ENCODE measurements around the gene PCBP4.
"Not testable (repeated sequence)": the region's sequence is repeated elsewhere in the genome, so short reads cannot be mapped to it uniquely, and the experiment has no call there.

Gene PCBP4

GRCh38 chr3:51937611-51938450, 29.4 kb downstream of the PCBP4 start:
- no peak for DNase-seq

GRCh38 chr3:51937014-51937413, 30.2 kb downstream of the PCBP4 start:
- no peak for DNase-seq

GRCh38 chr3:51935886-51936755, 31.1 kb downstream of the PCBP4 start:
- DNase-seq = no peak

GRCh38 chr3:51934991-51935885, 32.0 kb downstream of the PCBP4 start:
- DNase-seq = no peak

GRCh38 chr3:51934139-51934850, 33.0 kb downstream of the PCBP4 start:
- DNase-seq = no peak

- no peak for DNase-seq
These were observed 33.6 kb downstream of the PCBP4 start for GRCh38 chr3:51933471-51934138.

- no peak for DNase-seq
These were observed 34.5 kb downstream of the PCBP4 start for GRCh38 chr3:51932471-51933370.

- DNase-seq = no peak
These were observed 35.5 kb downstream of the PCBP4 start for GRCh38 chr3:51931756-51932155.

GRCh38 chr3:51930439-51930838, 36.8 kb downstream of the PCBP4 start:
- no peak for DNase-seq

- no peak for DNase-seq
These were observed 37.7 kb downstream of the PCBP4 start for GRCh38 chr3:51929420-51930003.

- DNase-seq = not testable (repeated sequence)
These were observed 38.3 kb downstream of the PCBP4 start for GRCh38 chr3:51928981-51929380.

GRCh38 chr3:51928438-51928837, 38.8 kb downstream of the PCBP4 start:
- DNase-seq = no peak

GRCh38 chr3:51927061-51927977, 39.9 kb downstream of the PCBP4 start:
- no peak for DNase-seq

- DNase-seq = no peak
These were observed 46.1 kb downstream of the PCBP4 start for GRCh38 chr3:51921081-51921578.

- no peak for DNase-seq
These were observed 50.8 kb downstream of the PCBP4 start for GRCh38 chr3:51916418-51916817.

GRCh38 chr3:51908026-51908425, 59.2 kb downstream of the PCBP4 start:
- no peak for DNase-seq
